Neural progenitor cell (in vitro differentiated cells): ENCODE measurements around the gene SCLY. TPM values are rescaled to one million over a fixed set of nuclear protein-coding genes. Genes with fewer than 3 reads are reported as not detected.

Experiments
- DNase-seq: peaks from one replicate; pipeline ENCODE4 v3.0.0-alpha.2; 2016; ENCODE audit warnings: low spot score
- H2AFZ ChIP-seq: fragments of 200-600 bp; sonication (generic); replicated peaks from 2 replicates; pipeline ENCODE4 v1.6.1; 2016; ENCODE audit warnings: antibody characterized with exemption
- H3F3A ChIP-seq: fragments of 200-600 bp; sonication (generic); 2 replicates; pipeline ENCODE4 v1.6.1; 2016; ENCODE audit warnings: antibody characterized with exemption, low read depth
- H3K27ac ChIP-seq: fragments of 200-600 bp; sonication (generic); 2 replicates; pipeline ENCODE4 v1.5.1; 2016; ENCODE audit warnings: mild to moderate bottlenecking
- H3K27me3 ChIP-seq: fragments of 200-600 bp; sonication (generic); 2 replicates; pipeline ENCODE4 v1.6.1; 2016; ENCODE audit warnings: mild to moderate bottlenecking, moderate library complexity
- H3K36me3 ChIP-seq: fragments of 200-600 bp; sonication (generic); 2 replicates; pipeline ENCODE4 v1.5.1; 2016
- H3K4me1 ChIP-seq: fragments of 200-600 bp; sonication (generic); 2 replicates; pipeline ENCODE4 v1.6.1; 2016; ENCODE audit warnings: mixed run types
- H3K4me2 ChIP-seq: fragments of 200-600 bp; sonication (generic); 2 replicates; pipeline ENCODE4 v1.6.1; 2016
- H3K4me3 ChIP-seq: fragments of 200-600 bp; sonication (generic); 2 replicates; pipeline ENCODE4 v1.5.1; 2016
- H3K79me2 ChIP-seq: fragments of 200-600 bp; sonication (generic); 2 replicates; pipeline ENCODE4 v1.6.1; 2016; ENCODE audit warnings: low read depth
- H3K9ac ChIP-seq: fragments of 200-600 bp; sonication (generic); 2 replicates; pipeline ENCODE4 v1.6.1; 2016
- H3K9me3 ChIP-seq: fragments of 200-600 bp; sonication (generic); 2 replicates; pipeline ENCODE4 v1.5.1; 2016; ENCODE audit warnings: low read depth
- H4K20me1 ChIP-seq: fragments of 200-600 bp; sonication (generic); 2 replicates; pipeline ENCODE4 v1.6.1; 2016; ENCODE audit warnings: low read depth
- H3K27ac Mint-ChIP-seq: 3 replicates; pipeline ENCODE4 v1.8.0; 2021; ENCODE audit warnings: mixed read lengths
- H3K27me3 Mint-ChIP-seq: 2 replicates; pipeline ENCODE4 v1.8.0; 2022; ENCODE audit warnings: low read depth, mild to moderate bottlenecking, inconsistent platforms, moderate library complexity, mixed read lengths; ENCODE audit not compliant: insufficient read depth
- H3K36me3 Mint-ChIP-seq: 3 replicates; pipeline ENCODE4 v1.8.0; 2021; ENCODE audit warnings: mixed read lengths
- H3K4me1 Mint-ChIP-seq: 3 replicates; pipeline ENCODE4 v1.8.0; 2021; ENCODE audit warnings: mixed read lengths
- H3K4me3 Mint-ChIP-seq: 3 replicates; pipeline ENCODE4 v1.8.0; 2021; ENCODE audit warnings: mild to moderate bottlenecking, moderate library complexity, mixed read lengths
- H3K9me3 Mint-ChIP-seq: 3 replicates; pipeline ENCODE4 v1.8.0; 2020; ENCODE audit warnings: mixed read lengths
- EZH2 ChIP-seq: fragments of 200-600 bp; sonication (generic); IDR thresholded peaks from 2 replicates; pipeline ENCODE4 v1.6.1; 2017; ENCODE audit warnings: antibody characterized with exemption, mild to moderate bottlenecking, moderate library complexity
- EZH2phosphoT487 ChIP-seq: fragments of 200-600 bp; sonication (generic); IDR thresholded peaks from 2 replicates; pipeline ENCODE4 v1.6.1; 2017; ENCODE audit warnings: antibody characterized with exemption
- total RNA-seq: library from RNA; depleted of rRNA; stranded (reverse); fragments of >200 nt; gene quantifications from 2 replicates; pipeline ENCODE4 v1.2.3, GENCODE V29; 2015; ENCODE audit warnings: low replicate concordance
- TF ChIP-seq, protein P1 (sequence below): fragments of 200-600 bp; sonication (generic); IDR thresholded peaks from 2 replicates; pipeline ENCODE4 v1.5.1; 2017; ENCODE audit warnings: antibody characterized with exemption, mild to moderate bottlenecking

SCLY gene
- total RNA-seq, 1 donor from 2014 or later: 44.1 TPM

DNA sequence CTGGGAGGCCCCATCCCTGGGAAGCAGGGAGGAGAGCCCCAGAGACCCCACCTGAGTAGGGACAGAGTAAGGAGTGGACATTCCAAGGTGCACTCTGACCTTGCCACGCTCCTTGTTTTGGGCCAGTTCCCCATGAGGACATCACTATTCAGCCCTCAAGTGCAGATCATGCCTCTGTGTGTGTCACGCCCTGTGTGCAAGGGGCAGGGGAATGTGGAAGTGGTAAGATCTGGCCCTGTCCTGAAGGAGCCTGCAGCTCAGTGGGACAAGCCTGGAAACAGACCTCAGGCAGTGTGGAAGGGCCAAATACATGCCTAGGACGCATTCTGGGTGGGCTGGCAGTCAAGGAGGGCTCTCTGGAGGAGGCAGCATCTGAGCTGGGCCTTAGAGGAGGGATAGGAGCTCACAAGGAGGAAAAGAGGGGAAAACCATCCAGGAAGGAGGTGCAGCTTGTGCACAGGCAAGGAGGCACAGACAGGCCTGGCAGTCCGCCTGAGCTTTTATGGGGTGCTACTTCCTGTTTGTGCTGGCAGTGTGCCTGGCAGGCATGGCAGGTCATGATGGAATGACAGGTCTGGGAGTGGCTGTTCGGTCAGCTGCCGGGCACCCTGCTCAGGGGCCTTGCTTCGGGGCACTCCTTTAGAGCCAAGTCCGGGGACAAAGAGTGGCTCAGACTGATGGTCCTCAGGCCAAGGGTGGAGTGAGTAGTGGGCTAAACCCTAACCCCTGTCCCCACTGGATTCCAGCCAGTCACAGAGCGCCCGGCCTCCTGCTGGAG is 80.9 kb downstream of the SCLY start:
- H3K9me3 Mint-ChIP-seq: no peaks in the 10 kb centered on the region
- no peak for DNase-seq

DNA sequence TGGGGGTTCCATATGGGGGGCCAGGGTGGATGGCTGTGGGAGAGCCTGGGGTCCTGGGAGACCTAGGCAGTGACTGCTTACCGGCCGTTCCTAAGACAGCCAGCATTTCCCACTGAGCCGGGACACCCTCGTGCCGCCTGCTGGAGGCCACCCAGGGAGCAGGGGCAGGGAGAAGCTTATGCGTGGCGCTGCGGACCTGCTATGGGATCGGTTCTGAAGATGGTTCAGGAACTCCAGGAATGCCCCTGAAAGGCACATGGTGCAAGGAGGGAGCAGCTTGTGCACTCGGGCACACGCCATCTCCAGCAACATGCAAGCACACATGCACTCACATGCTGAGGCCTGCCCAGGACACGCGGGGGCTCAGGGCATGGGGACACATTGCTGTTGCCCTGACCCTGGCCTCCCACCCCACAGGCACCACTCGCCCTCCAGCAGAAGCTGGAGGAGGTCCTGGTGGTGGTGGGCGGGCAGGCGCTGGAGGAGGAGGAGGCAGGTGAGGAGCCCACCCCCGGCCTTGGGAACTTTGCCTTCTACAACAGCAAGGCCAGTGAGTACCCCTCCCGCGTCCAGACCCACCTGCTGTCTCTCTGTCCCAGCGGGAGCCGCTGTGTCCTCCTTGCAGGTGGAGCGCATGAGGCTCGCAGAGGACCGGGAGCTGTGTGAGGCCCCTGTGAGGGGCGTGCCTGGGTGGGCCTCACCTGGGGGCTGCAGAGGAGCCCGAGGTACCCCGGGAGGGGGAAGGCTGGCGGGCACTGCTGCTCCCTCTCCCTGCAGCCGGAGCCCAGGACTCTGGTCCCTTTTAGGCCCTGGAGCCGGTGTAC is 81.8 kb downstream of the SCLY start:
- Histone ChIP-seq H3K4me3 (no peak overlapping the region), H3K4me2 (no peak overlapping the region), H3K9ac (no peak overlapping the region), H3K4me1 (peaks cover 8% of the 10 kb centered on the region), H3K27ac (no peak overlapping the region), H4K20me1 (no peaks in the 10 kb centered on the region), H3K36me3 (no peaks in the 10 kb centered on the region), H3K9me3 (no peaks in the 10 kb centered on the region), H2AFZ (no peak overlapping the region), H3K27me3 (no peaks in the 10 kb centered on the region), H3K79me2 (no peaks in the 10 kb centered on the region), H3F3A (no peaks in the 10 kb centered on the region)
- Mint-ChIP-seq H3K27me3 (peaks cover 7% of the 10 kb centered on the region), H3K27ac (no peak overlapping the region), H3K4me1 (no peaks in the 10 kb centered on the region), H3K4me3 (no peak overlapping the region), H3K36me3 (no peaks in the 10 kb centered on the region), H3K9me3 (no peaks in the 10 kb centered on the region)
- TF ChIP-seq EZH2phosphoT487: no peak
- TF ChIP-seq, protein P1, sequence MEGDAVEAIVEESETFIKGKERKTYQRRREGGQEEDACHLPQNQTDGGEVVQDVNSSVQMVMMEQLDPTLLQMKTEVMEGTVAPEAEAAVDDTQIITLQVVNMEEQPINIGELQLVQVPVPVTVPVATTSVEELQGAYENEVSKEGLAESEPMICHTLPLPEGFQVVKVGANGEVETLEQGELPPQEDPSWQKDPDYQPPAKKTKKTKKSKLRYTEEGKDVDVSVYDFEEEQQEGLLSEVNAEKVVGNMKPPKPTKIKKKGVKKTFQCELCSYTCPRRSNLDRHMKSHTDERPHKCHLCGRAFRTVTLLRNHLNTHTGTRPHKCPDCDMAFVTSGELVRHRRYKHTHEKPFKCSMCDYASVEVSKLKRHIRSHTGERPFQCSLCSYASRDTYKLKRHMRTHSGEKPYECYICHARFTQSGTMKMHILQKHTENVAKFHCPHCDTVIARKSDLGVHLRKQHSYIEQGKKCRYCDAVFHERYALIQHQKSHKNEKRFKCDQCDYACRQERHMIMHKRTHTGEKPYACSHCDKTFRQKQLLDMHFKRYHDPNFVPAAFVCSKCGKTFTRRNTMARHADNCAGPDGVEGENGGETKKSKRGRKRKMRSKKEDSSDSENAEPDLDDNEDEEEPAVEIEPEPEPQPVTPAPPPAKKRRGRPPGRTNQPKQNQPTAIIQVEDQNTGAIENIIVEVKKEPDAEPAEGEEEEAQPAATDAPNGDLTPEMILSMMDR: no peak
- no peak for TF ChIP-seq EZH2
- no peak for DNase-seq

More for the DNA sequence above, 80.9 kb downstream of the SCLY start:
- H3K4me1 ChIP-seq: peaks cover 8% of the 10 kb centered on the region
- no peaks in the 10 kb centered on the region for H4K20me1 ChIP-seq
- TF ChIP-seq EZH2 (no peak), EZH2phosphoT487 (no peak)
- TF ChIP-seq, protein P1: no peak
- H3K27ac ChIP-seq: no peak overlapping the region
- no peaks in the 10 kb centered on the region for H3K9me3 ChIP-seq
- no peaks in the 10 kb centered on the region for H3F3A ChIP-seq
- peak overlapping the region; percentile 88 for H3K27ac Mint-ChIP-seq
- no peak overlapping the region for H3K9ac ChIP-seq
- no peaks in the 10 kb centered on the region for H3K36me3 Mint-ChIP-seq
- no peak overlapping the region for H3K4me3 Mint-ChIP-seq
- no peaks in the 10 kb centered on the region for H3K79me2 ChIP-seq
- no peak overlapping the region for H2AFZ ChIP-seq
- H3K27me3 Mint-ChIP-seq: peaks cover 6% of the 10 kb centered on the region
- no peak overlapping the region for H3K4me3 ChIP-seq
- H3K4me1 Mint-ChIP-seq: no peaks in the 10 kb centered on the region
- H3K4me2 ChIP-seq: no peak overlapping the region
- H3K36me3 ChIP-seq: no peaks in the 10 kb centered on the region
- no peaks in the 10 kb centered on the region for H3K27me3 ChIP-seq

DNA sequence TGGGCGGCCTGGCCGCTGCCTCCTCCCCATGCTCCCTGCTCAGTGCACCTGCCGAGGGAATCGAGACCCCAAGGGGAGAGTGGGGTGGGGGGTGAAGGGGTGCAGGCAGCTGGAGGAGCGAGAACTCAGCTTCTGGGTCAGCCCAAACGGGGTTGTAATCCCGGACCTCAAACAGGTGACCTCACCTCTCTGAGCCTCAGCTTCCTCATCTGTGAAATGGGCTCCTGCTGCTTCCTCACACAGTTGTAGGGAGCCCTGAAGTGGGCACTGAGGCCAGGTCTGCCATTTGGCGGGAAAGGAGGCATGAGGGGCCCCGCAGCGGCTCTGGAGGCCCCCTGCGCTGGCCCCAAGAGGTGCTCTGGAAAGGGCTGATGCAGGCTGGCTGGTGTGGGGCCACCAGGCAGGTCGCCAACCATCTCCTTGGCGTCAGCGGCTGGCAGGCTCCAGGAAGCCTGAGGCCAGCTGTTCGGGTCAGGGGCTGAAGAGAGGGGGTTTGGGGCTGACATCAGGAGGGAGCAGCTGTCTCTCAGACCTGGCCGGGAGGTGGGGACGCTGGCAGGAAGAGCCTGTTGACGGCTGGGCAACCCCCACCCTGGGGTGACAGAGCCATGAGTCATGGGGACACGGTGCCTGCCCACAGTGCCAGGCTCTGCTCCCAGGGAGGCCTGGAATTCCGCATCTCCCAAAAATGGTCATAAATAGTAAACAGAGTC is 82.6 kb downstream of the SCLY start:
- Histone ChIP-seq H3K79me2 (no peaks in the 10 kb centered on the region), H3F3A (no peaks in the 10 kb centered on the region), H3K27me3 (no peaks in the 10 kb centered on the region), H3K9ac (no peak overlapping the region), H4K20me1 (no peaks in the 10 kb centered on the region), H2AFZ (no peak overlapping the region), H3K36me3 (no peaks in the 10 kb centered on the region), H3K4me1 (peaks cover 8% of the 10 kb centered on the region), H3K4me3 (no peak overlapping the region), H3K9me3 (no peaks in the 10 kb centered on the region), H3K4me2 (no peak overlapping the region), H3K27ac (no peak overlapping the region)
- Mint-ChIP-seq H3K27ac (no peak overlapping the region), H3K4me3 (no peak overlapping the region), H3K4me1 (no peaks in the 10 kb centered on the region), H3K36me3 (no peaks in the 10 kb centered on the region), H3K27me3 (peaks cover 7% of the 10 kb centered on the region), H3K9me3 (no peaks in the 10 kb centered on the region)
- no peak for TF ChIP-seq EZH2phosphoT487
- no peak for DNase-seq
